GM19455 (cell line): ENCODE measurements around the gene CIAO3.
A peak's percentile ranks its signal among the peaks of the same experiment; 100 is the strongest.

Experiments
- ATAC-seq: cut with Tn5 transposase; IDR thresholded peaks from one replicate; pipeline ENCODE4 v1.9.1; 2021; ENCODE audit not compliant: unreplicated experiment

CIAO3 gene

GRCh38 chr16:740764-741505 lies at the start of gene CIAO3:
Gene CIAO3 (minus strand): TSS chr16:740997. CDS start chr16:740985, 12 bp downstream.
- ATAC-seq, result peak; percentile 63

GRCh38 chr16:790086-790485 lies 49.3 kb upstream of the CIAO3 start:
- no peak for ATAC-seq

DNA sequence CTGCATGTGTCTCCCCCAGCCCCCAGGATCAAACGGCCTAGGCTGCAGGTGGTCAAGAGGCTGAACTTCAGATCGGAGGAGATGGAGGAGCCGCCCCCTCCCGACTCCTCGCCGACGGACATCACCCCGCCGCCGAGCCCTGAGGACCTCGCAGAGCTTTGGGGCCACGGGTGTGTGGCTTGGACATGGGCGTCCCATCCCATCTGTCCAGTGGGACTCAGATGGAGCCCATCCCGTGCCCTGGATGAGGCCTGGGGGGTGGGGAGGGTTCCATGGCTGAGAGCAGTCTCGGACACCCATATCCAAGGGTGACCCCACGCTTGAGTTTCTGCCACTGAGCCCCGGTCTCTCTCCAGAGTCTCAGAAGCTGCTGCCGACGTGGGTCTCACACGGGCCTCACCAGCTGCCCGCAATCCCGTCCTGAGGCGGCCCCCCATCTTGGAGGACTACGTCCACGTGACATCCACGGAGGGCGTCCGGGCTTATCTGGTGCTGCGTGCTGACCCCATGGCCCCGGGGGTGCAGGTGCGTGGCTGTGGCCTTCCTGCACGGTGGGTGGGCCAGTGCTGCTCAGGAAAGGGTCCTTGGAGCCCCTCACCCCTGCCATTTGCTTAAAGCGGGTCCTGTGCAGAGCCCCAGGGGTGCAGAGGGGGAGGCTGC lies 48.5 kb upstream of the CIAO3 start:
- ATAC-seq, result no peak

- peak; percentile 66 for ATAC-seq
These were observed 47.8 kb upstream of the CIAO3 start, which contains the start of gene CHTF18 for GRCh38 chr16:788399-789126. Gene CHTF18 (plus strand): TSS chr16:788620. CDS start chr16:788685, 65 bp downstream.

DNA sequence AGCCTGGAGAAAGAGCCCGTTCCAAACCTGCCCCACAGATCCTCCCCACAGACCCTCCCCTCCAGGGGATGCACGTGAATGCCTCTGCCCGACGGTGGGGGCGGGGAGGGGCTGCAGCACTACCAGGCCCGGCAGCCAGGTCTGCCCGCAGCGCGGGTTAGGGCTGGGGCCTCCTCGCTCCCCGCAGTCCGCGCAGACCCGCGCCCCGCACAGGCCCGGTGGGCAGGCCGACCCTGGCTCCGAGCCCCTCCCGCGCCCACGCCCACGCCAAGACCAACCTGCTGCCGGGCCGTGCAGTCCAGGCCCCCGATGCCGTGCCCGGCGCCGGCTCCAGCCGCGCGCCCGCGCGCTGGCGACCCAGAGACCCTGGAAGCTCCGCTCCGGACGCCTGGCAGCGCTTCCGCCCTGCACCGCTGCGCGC lies 47.2 kb upstream of the CIAO3 start, which contains the start of gene RPUSD1:
Gene RPUSD1, minus strand, starts transcription at position 404 of the 421 bp plus-strand sequence. CDS start 644 bp downstream, outside the sequence.
- no peak for ATAC-seq

- ATAC-seq, result peak; percentile 3
These were observed 46.6 kb upstream of the CIAO3 start for GRCh38 chr16:787321-787966.

DNA sequence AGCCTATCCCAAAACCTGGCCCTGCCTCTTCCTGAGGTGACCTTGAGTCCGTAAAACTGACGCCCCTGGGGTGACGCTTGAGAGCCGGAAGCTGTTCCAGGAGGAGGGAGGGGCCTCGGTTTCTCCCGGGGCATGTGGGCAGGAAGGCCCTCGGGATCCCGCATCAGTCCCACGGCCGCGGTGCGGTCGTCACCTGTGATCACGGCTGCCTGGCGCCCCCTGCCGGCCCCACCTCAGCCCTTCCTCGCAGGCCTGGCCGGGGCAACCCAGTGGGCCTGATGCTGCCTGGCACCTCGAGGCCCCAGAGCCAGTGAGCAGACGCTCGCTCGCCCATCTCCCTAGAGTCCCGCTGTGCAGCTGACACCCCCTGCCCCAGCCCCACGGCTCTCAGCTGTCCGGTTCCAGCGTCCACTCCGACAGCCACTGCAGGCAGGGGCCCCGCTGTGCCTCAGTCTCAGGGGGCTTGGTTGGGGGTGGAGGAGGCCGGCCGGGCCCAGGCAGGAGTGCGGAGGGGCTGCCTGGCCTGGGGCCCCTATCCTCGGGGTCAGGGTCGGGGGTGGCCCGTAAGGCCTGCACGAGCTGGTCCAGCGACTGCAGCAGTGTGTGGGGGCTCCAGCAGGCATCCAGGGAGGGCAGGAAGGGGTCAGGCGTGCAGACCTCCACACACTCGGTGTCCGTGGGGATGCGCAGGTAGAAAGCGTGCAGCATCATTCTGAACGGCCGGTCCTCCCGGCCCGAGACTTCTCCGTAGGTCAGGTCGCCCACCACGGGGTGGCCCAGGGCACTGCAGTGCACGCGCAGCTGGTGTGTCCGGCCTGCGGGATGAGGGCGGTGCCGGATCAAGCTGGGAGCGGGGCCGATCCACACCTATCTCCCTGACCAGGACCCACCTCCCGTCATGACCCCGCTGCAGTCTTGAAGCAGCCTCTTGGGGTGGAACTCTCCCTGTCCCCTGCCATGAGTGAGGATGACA lies 45.1 kb upstream of the CIAO3 start:
- ATAC-seq, result no peak

DNA sequence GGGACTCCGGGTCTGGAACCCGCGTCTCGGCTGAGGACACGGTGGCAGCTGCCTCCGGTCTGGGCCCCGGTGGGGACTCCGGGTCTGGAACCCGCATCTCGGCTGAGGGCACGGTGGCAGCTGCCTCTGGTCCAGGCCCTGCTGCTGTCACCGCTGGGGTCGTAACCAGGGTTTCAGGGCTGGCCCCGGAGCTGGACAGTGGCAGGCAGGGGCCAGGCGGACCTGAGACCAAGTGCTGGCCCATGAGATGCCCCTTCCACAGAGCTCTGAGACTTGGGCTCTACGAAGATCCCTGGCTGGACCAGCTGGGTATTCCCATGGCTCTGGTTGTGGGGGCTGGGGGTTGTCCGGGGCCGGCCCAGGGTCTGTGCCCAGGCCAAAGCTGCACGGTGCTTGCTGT lies 43.6 kb upstream of the CIAO3 start:
- ATAC-seq, result no peak

DNA sequence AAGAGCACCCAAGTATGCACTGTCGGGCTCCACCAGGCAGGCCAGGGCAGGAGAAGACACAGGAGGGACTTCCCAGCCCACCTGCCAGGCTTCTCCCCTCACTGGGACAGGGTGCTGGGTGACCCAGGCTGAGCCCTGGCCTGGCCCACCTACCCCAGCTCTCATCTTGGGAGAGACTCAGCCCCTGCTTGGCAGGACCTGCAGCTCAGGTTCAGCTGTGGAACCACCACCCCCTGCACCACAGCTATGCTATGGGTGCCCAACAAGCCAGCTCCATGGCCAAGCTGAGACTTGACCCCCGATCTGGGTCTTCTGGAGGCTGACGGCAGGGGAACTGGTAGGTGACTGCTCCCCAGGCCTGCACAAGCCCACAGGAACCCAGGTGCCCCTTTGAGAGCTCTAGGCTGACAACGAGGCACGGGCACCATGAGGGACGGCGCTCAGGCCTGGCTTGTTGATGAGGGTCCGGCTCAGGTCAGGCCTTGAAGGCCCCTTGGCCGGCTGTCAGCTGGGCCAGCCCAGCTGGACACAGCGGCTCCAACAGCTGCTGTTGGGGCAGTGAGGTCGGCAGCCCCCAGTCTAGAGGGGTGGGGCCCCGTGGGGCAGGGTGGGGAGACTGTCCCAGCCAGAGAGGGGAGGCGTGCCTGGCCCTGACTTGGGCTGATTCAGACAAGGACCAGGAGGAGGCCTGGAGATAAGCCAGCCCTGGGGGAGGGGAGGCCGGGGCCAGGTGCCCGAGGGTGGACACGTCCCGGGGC lies 42.8 kb upstream of the CIAO3 start:
- no peak for ATAC-seq

DNA sequence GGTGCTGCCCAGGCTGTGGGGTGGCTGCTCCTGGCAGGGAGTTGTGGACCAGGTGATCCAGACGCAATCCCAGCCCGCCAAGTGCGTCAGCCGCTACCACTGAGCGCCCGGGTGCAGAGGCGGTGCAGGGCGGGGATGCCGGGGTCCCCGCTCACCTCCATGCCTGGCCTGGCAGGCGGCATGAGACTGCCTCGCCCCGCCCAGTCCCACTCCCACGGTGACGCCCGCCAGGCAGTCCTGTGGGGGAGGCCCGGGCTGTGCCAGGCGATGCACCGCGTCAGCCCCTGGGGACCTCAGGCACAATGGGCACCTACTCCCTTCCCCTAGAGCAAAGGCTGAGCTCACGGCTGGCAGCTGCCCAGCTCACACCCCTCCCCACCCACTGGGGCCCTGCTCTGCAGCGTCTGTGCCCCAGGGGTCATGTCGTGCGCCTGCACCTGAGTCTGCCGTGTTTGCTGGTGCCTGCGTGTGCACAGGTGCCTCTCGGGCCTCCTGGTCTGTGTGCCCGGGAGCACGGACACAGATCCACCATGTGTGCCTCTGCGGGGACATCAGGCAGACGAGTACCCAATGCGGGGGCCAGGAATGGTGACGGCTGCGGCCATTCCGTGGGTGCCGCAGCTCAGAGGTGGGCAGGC lies 42.1 kb upstream of the CIAO3 start:
- no peak for ATAC-seq

DNA sequence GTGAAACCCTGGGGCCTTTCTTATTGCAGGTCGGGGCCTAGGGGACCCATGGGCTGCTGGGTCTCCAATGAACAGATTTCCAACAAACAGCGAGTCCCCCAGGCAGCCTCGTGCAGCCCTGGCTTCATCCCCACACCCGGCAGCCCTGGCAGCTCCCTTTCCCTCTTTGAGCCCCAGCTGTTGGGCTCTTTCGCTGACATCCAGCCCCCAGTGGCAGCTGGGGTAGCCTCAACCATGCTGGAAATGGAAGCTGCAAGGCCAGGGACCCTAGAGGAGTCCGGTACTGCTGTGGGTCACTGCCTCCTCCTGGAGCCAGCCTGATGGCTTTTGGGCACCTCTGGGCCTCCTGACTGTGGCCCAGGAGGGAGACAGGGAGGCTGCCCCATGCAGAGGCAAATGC lies 41.5 kb upstream of the CIAO3 start:
- no peak for ATAC-seq

- no peak for ATAC-seq
These were observed 40.7 kb upstream of the CIAO3 start for GRCh38 chr16:781346-782010.

- ATAC-seq, result no peak
These were observed 39.5 kb upstream of the CIAO3 start for GRCh38 chr16:780296-780695.

GRCh38 chr16:779561-779960 lies 38.8 kb upstream of the CIAO3 start:
- ATAC-seq, result no peak

GRCh38 chr16:778909-779527 lies 38.2 kb upstream of the CIAO3 start:
- ATAC-seq, result no peak

GRCh38 chr16:778447-778846 lies 37.6 kb upstream of the CIAO3 start:
- no peak for ATAC-seq

- no peak for ATAC-seq
These were observed 37.0 kb upstream of the CIAO3 start for GRCh38 chr16:777826-778225.

DNA sequence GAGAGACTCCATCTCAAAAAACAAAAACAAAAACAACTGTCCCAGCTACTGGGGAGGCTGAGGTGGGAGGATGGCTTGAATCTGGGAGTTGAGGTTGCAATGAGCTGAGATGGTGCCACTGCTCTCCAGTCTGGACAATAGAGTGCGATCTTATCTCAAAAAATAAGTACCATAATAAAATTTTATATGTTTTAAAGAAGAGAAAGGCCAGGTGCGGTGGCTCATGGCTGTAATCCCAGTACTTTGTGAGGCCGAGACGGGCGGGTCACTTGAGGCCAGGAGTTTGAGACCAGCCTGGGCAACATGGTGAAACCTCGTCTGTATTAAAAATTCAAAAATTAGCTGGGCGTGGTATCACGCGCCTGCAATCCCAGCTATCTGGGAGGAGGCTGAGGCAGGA lies 36.0 kb upstream of the CIAO3 start:
- no peak for ATAC-seq
